GM19395 (cell line): ENCODE results near the gene ARHGAP12.
A peak's percentile ranks its signal among the peaks of the same experiment; 100 is the strongest.
"Not testable (repeated sequence)": the region's sequence is repeated elsewhere in the genome, so short reads cannot be mapped to it uniquely, and the experiment has no call there.

ENCODE experiments used
- ATAC-seq: cut with Tn5 transposase; IDR thresholded peaks from one replicate; pipeline ENCODE4 v1.9.1; 2021; ENCODE audit warnings: mild to moderate bottlenecking, moderate library complexity; ENCODE audit not compliant: unreplicated experiment

Gene ARHGAP12

DNA sequence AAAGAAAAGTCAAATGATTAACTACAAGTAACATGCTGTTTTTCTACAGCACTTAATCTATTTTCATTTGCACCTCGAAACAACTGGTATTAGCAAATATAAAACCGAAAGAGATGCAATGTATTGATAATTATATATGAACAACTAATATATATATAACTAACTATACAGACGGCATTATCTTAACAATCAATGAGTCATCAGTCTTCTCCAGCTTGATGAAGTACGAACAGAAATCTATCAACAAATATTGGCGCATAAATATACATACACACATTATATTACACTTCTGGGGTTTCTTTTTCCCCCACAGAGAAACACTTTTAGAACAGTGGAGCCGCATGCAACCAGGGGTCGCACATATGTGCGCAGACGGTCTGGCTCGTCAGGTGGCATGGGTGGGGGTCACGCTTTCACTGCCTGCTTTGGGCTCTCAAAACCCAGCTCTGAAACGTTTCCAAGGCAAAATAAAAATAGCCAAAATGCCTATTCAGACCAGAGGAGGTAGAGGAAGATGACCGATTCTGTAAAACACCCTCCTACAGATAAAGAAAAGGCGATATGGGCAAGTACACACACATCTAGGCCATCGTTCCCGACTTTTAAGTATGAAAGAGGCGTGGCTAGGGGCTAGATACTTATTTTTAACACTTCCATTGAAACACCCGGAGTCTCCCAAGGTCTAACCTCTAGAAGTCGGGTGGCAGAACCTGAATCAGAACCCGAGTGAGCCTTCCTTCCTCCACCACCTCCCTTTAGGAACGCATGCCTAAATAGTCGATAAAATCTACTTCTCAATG lies 1.7 kb downstream of the ARHGAP12 start:
- no peak for ATAC-seq

DNA sequence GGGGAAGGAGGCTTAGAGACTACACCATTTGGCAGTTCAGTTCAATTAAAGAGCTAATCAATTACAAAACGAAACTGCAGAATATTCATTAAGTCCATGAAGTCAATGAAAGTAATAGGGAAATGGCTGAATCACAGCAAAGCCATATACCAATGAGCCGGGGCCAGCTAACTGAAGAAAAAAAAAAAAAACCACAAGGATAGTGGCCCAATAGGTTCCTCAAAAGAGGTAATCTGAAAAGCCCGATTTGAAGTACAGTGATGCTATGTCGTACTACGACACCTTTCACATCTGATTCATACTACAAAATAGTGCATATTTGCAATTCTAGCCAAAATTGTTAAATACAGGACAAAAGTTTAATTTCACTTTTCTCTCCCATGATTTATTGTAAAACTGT lies 2.5 kb downstream of the ARHGAP12 start:
- ATAC-seq = no peak

DNA sequence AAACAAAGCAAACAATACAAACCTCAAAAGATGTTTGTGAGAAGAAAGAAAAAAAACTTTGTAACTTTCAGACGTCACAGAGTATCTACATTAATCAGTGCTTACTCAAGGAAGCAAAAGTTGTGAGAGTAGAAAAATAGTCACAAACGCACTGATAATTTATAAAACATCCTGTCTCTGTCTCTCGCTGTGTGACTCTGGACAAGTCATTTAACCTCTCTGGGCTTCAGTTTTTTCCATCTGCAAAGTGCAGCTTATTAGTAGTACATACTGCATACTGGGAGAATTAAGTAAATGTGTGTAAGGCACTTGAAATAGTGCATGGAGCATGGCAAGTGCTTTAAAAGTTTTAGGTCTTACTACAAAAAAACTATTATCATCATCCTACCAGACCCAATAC lies 3.8 kb downstream of the ARHGAP12 start:
- no peak for ATAC-seq

DNA sequence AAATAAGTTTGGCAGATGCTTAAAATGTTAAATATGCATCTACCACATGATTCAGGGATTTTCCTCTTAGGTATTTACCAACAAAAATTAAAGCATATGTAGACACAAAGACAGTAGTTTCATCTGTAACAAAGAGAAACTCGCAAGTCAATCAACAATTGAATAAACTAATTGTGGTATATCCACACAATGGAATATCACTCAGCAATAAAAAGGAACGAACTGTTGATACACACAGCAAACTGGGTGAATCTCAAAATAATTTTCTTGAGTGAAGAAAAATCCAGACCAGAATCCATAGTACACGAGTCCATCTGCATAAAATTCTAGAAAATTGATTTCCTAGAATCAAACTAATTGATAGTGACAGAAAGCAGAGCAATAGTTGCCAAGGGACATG lies 5.2 kb downstream of the ARHGAP12 start:
- no peak for ATAC-seq

DNA sequence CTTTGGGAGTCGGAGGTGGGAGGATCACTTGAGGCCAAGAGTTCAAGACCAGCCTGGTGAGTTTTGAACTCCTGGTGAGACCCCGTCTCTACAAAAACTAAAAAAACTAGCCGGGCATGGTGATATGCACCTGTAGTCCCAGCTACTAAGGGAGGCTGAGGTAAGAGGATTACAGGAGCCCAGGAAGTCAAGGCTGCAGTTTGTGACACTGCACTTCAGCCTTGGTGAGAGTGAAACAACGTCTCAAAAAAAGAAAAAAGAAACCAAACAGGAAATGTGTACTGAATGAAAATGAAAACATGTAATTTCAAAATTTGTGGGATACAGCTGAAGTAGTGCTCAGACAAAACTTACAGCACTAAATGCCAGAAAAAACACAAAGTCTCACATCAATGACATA lies 7.6 kb downstream of the ARHGAP12 start:
- ATAC-seq = peak; percentile 77

DNA sequence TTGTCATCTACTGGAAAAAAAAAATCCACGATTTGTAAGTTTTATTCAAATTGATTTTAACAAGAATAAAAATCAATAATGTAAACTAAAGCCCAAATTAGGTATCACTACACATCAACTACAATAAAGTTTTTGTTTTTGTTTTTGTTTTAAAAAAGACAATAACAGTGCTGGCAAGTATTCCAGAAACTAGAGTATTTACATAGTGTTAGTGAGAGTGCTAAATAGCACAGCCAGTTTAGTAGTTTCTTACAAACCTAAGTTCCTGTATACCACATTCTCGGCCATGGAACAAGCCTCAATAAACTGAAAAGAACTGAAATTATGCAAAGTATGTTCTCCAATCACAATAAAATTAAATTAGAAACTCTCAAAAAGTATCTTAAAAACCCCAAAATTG lies 8.1 kb downstream of the ARHGAP12 start:
- ATAC-seq = peak; percentile 71

DNA sequence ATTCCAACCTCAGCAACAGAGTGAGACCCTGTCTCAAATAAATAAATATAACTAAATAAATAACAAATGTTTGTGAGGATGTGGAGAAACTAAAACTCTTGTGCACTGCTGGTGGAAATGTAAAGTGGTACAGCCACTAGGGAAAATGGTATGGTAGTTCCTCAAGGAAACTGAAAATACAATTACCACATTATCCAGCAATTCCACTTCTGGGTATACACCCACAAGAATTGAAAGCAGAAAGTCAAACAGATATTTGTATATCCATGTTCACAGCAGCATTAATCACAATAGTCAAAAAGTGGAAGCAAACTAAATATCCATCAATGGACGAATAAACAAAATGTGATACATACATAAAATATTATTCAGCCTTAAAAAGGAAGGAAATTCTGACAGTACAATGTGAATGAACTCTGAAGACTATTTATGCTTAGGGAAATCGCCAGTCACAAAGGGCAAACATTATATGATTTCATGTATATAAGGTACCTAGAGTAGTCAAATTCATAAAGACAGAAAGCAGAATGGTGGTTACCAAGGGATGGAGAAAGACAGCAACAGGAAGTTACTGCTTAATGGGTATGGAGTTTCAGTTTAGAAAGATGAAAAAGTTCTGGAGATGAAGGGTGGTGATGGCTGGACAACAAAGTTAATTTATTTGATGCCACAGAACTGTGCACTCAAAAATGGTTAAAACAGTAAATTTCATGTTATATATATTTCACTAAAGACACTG lies 9.8 kb downstream of the ARHGAP12 start:
- no peak for ATAC-seq

DNA sequence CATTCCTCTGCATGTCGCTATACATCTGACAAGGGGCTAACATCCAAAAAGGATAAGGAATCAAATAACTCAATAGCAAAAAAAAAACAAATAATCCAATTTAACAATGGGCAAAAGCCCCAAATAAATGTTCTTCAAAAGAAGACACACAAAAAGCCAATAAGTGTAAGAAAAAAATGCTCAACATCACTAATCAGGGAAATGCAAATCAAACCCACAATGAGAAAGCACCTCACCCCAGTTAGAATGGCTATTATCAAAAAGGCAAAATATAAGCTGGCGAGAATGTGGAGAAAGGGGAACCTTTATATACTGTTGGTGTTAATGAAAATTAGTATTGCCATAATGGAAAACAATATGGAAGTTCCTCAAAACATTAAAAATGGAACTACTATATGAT lies 14.3 kb downstream of the ARHGAP12 start:
- no peak for ATAC-seq

DNA sequence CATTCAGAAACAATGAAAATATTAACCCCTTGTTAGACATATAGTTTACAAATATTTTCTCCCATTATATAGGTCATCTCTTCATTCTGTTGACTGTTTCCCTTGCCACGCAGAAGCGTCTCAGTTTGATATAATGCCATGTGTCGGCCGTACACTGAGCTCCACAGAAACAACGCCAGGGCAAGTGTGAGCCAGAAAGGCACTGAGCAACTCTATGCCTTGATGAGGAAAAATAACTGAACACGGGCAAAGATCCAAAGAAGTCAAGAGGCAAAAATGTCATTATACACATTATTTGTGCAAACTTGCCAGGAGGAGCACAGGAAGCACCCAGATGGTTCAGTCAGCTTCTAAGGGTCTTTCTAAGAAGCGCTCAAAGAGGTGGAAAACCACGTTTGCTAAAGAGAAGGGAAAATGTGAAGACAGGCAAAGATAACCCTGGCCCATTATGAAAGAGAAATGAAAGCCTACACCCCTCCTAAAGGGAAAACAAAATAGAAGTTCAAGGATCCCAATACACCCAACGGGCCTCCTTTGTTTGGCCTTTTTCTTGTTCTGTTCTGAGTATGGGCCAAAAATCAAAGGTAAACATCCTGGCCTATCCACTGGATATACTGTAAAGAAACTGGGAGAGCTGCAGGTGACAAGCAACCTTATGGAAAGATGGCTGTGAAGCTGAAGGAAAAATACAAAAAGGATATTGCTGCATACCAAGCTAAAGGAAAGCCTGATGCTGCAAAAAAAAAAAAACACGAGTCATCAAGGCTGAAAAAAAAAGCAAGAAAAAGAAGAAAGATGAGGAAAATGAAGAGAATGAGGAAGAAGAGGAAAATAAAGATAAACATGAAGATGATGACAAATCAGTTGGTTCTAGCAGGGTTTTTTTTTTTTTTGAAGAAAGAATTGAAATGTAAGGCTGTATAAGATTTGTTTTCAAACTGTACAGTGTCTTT lies 15.5 kb downstream of the ARHGAP12 start:
- ATAC-seq = no peak

DNA sequence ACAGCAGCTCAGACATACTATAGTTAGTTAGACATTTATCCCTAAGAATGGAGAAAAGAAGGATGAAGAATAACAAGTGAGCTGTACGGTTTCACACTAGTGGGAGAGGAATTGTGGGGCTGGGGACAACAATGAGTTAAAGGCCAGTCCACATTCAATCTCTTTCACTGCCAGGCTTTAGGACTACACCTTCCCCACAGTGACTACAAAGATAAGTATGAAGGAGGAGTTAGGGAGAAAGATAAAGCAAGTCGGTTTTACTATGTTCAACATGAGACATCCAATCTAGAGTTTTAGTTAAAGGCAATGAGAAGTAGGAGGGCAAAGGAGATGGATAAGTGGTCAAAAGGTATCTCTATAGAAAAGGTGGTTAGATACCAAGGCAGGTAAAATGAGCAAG lies 16.3 kb downstream of the ARHGAP12 start:
- no peak for ATAC-seq

DNA sequence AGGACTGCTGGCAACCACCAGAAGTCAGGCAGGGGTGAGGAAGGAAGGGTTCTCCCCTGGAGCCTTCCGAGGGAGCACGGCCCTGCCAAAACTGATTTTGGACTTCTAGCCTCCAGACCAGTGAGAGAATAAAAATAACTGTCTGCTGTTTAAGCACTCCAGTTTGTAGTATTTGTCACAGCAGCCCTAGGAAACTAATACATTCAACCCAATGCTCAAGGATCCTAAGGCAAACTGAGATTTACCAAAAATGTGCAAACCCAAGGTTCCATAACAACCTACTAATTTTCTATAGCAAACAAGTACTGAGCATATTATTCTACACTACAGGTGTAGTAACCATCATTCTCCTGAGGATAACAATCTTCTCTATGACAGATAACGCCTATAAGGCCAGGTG lies 18.6 kb downstream of the ARHGAP12 start:
- ATAC-seq = no peak

DNA sequence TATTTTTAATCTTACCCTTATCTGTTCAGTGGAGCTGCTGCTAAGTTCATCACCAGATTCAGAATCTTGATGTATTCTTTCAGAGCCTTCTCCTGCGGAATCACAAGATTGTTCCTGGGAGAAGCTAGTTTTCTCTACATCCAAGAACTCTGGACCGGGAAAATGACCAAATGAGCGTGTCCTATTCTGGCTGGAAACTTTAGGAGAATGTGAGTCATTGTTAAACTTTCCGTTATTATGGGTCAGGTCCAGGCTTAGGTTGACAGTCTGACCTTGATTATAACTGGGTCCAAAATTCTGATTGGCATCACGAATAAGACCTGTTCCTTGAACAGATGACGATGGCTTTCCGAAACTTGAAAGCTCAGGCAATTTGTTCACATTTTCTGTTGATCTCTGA lies 20.5 kb downstream of the ARHGAP12 start:
- ATAC-seq = no peak

DNA sequence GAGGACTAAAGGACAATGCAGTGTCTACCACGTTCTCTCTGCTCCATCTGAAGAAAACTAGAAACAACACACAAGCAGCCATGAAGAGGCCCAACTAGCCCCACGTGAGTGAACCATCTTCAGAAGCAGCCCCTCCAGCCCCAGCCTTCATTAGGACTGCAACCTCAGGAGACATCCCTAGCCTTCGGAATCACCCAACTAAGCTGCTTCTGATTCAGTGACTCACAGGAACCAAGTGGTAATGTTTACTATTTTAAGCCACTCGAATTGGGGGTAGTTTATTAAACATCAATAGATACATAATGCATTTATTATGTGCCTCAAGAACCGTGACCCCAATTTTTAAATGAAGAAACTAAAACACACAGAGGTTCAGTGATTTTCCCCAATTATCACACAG lies 22.6 kb downstream of the ARHGAP12 start:
- no peak for ATAC-seq

DNA sequence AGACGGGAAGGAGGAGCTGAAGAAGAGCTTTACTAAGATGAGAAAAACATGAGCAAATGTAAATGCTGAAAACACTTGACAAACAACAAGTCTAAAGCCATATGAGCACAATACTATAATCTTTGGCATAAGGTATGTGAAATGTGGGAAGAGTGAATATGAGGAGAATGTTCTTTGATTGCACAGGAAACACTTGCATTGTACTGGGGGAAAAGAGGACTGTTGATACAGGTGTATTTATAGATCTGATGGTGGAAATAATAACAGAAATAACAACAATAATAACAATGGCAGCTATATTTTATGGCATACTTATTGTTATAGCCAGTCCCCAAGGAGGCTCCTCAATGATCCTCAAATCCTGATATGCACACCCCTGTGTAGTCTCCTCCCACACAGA lies 23.0 kb downstream of the ARHGAP12 start:
- ATAC-seq = no peak

DNA sequence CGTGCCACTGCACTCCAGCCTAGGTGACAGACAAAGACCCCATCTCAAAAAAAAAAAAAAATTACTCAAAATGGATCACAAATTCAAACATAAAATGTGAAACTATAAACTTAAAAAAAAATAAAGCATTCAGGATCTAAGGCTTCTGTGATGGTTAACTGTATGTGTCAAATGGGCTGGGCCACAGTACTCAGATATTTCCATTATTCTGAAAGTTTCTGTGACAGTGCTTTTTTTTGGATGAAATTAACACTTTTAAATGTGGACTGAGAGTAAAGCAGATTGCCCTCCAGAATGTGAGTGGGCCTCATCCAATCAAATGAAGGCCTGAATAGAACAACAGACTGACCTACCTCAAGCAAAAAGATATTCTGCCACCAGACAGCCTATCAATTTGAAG lies 26.0 kb downstream of the ARHGAP12 start:
- no peak for ATAC-seq

DNA sequence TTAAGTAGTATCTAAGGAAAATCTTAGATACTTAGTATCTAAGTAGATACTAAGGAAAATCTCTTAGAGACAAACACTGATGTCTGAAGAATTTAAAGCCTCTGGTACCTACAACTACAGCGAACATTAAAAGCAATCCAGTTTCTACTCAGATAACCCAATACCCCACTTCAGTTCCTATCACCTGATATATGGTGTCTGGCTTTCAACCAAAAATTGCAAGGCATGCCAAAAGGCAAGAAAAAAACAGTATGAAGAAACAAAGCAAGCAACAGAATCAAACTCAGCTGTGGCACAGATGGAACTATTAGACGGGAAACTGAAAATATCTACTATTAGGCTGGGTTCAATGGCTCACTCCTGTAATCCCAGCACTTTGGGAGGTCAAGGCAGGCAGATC lies 31.1 kb downstream of the ARHGAP12 start:
- no peak for ATAC-seq

DNA sequence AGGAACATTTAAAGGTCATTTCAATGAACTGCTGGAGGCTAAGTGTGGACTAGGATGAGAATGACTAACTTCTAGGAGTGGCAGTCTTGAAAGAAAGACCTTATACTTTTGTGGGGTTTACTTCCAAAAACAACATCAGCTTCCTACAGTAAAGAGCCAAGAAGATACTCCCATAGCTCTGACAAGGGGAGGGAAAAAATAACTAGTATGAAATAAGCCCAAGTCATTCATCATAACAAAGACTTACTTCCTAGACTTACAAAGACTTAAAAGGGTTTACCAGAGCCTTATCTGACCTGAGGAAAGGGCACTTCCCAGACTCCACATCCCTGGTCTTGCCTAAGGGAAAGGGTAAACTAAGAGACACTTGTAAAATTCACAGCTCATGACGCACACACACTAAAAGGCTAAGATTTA lies 31.7 kb downstream of the ARHGAP12 start:
- ATAC-seq = no peak

DNA sequence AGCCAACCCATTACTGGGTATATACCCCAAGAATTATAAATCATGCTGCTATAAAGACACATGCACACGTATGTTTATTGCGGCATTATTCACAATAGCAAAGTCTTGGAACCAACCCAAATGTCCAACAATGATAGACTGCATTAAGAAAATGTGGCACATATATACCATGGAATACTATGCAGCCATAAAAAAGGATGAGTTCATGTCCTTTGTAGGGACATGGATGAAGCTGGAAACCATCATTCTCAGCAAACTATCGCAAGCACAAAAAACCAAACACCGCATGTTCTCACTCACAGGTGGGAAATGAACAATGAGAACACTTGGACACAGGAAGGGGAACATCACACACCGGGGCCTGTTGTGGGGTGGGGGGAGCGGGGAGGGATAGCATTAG lies 32.9 kb downstream of the ARHGAP12 start:
- not testable (repeated sequence) for ATAC-seq

DNA sequence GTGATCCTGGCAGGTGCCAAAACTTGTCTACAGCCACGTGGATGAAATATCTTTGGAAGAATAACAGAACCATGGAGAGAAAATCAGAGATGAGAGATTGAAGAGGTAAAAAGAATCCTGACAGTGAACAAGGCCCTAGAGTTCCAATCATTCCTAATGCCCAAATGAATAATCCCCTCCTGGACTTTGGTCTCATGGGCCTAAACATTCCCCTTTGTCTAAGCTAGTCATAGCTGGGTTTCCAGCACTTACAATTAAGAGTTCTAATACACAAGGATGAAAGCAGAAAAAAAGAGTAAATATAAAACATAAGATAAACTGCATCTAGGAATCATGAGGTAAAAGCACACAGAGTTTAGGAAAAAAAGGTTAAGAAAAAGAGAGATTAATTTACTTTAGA lies 40.2 kb downstream of the ARHGAP12 start:
- no peak for ATAC-seq

DNA sequence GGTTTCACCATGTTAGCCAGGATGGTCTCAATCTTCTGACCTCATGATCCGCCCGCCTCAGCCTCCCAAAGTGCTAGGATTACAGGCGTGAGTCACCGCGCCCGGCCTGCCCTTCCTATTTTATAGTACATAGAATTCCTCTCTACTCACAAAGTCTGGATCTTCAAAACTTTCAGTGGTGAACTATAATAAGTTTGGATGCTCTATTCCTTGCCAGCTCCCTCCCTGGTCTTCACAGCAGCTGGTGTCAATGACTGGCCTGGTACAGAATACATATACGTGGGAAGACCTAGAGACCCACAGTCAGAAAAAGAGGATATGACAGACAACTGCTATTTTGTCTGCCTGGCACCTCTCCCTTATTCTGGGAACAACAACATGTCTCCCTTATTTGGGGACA lies 40.8 kb downstream of the ARHGAP12 start:
- ATAC-seq = no peak

DNA sequence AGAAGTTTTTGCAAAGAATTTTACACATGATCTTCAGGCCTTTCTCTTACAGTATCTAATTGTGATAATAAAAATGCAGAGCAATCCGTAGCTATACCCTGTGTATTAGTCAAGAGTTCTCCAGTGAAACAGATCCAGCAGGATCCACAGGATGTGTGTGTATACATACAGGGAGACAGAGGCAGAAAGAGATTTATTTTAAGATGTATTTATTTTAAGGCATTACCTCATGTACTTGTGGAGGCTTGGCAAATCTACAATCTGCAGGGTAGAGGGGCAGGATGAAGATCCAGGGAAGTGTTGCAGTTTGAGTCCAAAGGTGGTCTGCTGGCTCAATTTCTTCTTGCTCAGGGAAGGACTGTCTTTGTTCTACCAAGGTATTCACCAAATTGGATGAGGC lies 41.7 kb downstream of the ARHGAP12 start:
- ATAC-seq = no peak
